H1 (cell line): ENCODE measurements around the gene DNER. TPM values are rescaled to one million over a fixed set of nuclear protein-coding genes. Genes with fewer than 3 reads are reported as not detected.

Experiments used
- CTCF ChIA-PET: fragments of 300-600 bp; sonication (Branson Sonifier 250); formaldehyde crosslinking; loops from one replicate; lab custom pipeline; 2021; ENCODE audit not compliant: partially characterized antibody; lab: Charles Lee
- POLR2A ChIA-PET: fragments of 300-600 bp; sonication (Branson Sonifier 250); formaldehyde crosslinking; loops from one replicate; lab custom pipeline; 2021; ENCODE audit warnings: inconsistent platforms; ENCODE audit not compliant: partially characterized antibody; lab: Charles Lee
- DNase-seq, 2 experiments: peaks; one replicate each; pipeline versions ENCODE4 v3.0.0 to v3.0.0-alpha.2; 2010 to 2022; ENCODE audit warnings: low spot score in 2 of 2, low read depth in 1 of 2, mixed read lengths in 1 of 2
- FAIRE-seq: peaks from 2 replicates; lab custom pipeline; 2011; peaks lifted over from hg19 to GRCh38; lab: Jason Lieb, UNC
- H2AFZ ChIP-seq: 2 replicates; pipeline ENCODE4 v1.8.1; 2012; ENCODE audit warnings: low read length, inconsistent platforms
- H2AK5ac ChIP-seq: 2 replicates; pipeline ENCODE4 v1.6.1; 2013; ENCODE audit warnings: low read depth, low read length
- H2BK120ac ChIP-seq: replicated peaks from 2 replicates; pipeline ENCODE3; 2013; ENCODE audit warnings: low read depth, low read length, inconsistent platforms
- H2BK12ac ChIP-seq: 2 replicates; pipeline ENCODE4 v1.6.1; 2013; ENCODE audit warnings: low read depth, low read length
- H2BK15ac ChIP-seq: 2 replicates; pipeline ENCODE4 v1.6.1; 2013; ENCODE audit warnings: low read length
- H2BK20ac ChIP-seq: 2 replicates; pipeline ENCODE4 v1.6.1; 2013; ENCODE audit warnings: low read length
- H2BK5ac ChIP-seq: 2 replicates; pipeline ENCODE4 v1.6.1; 2013; ENCODE audit warnings: low read depth, low read length
- H3K14ac ChIP-seq: 2 replicates; pipeline ENCODE4 v1.6.1; 2013; ENCODE audit warnings: inconsistent platforms; ENCODE audit not compliant: insufficient read length
- H3K18ac ChIP-seq: 2 replicates; pipeline ENCODE4 v1.6.1; 2013; ENCODE audit warnings: low read length; ENCODE audit errors: extremely low read depth
- H3K23ac ChIP-seq: 2 replicates; pipeline ENCODE4 v1.6.1; 2013; ENCODE audit warnings: inconsistent platforms; ENCODE audit not compliant: insufficient read length
- H3K23me2 ChIP-seq: 2 replicates; pipeline ENCODE4 v1.6.1; 2013; ENCODE audit warnings: low read depth, low read length
- H3K27ac ChIP-seq: 2 replicates; pipeline ENCODE4 v1.6.1; 2011; ENCODE audit warnings: low read depth, low read length, inconsistent platforms
- H3K27me3 ChIP-seq, 4 experiments: replicated peaks in 1 of 4; 1 replicate in 1 of 4; 2 replicates in 3 of 4; pipeline versions ENCODE4 v1.6.1 to v1.8.1; 2011 to 2013; ENCODE audit warnings: low read length in 3 of 4, mild to moderate bottlenecking in 3 of 4, inconsistent platforms in 2 of 4, mixed read lengths in 2 of 4, moderate library complexity in 1 of 4; ENCODE audit not compliant: control insufficient read depth in 3 of 4, insufficient read depth in 3 of 4; ENCODE audit errors: extremely low read depth in 1 of 4
- H3K36me3 ChIP-seq, 4 experiments: 2 replicates each; pipeline versions ENCODE4 v1.6.1 to v1.8.1; 2011 to 2013; ENCODE audit warnings: mild to moderate bottlenecking in 4 of 4, low read length in 3 of 4, moderate library complexity in 2 of 4, control low read depth in 1 of 4, inconsistent platforms in 1 of 4; ENCODE audit not compliant: insufficient read depth in 4 of 4, control insufficient read depth in 2 of 4
- H3K4ac ChIP-seq: replicated peaks from 2 replicates; pipeline ENCODE3; 2013; ENCODE audit warnings: low read length, low read depth, mixed read lengths, inconsistent platforms; ENCODE audit not compliant: insufficient read length
- H3K4me1 ChIP-seq, 4 experiments: replicated peaks in 1 of 4; 1 replicate in 1 of 4; 2 replicates in 3 of 4; pipeline versions ENCODE4 v1.6.1 to v1.8.1; 2011 to 2013; ENCODE audit warnings: low read length in 3 of 4, inconsistent platforms in 2 of 4, mixed read lengths in 1 of 4; ENCODE audit not compliant: insufficient read depth in 4 of 4, control insufficient read depth in 3 of 4
- H3K4me2 ChIP-seq, 2 experiments: 2 replicates each; pipeline versions ENCODE4 v1.6.1 to v1.8.1; 2011 to 2013; ENCODE audit warnings: low read depth in 2 of 2, low read length in 2 of 2, control low read depth in 1 of 2, inconsistent platforms in 1 of 2, mild to moderate bottlenecking in 1 of 2; ENCODE audit not compliant: insufficient read depth in 1 of 2
- H3K4me3 ChIP-seq, 4 experiments: fragments of 200-600, 300-600 bp in 1 of 4; sonication (generic), shearing (Covaris generic), sonication (Bioruptor Twin) in 1 of 4; 2 replicates each; pipeline versions ENCODE4 v1.5.1 to v1.8.1; 2011 to 2016; ENCODE audit warnings: low read length in 4 of 4, low read depth in 3 of 4, control low read depth in 2 of 4, inconsistent platforms in 2 of 4, mild to moderate bottlenecking in 2 of 4, mixed read lengths in 1 of 4, moderate library complexity in 1 of 4; ENCODE audit not compliant: insufficient read depth in 2 of 4; ENCODE audit errors: extremely low read depth in 1 of 4
- H3K56ac ChIP-seq: replicated peaks from 2 replicates; pipeline ENCODE3; 2013; ENCODE audit warnings: low read depth, mild to moderate bottlenecking, mixed read lengths, low read length, inconsistent platforms; ENCODE audit not compliant: insufficient read length
- H3K79me1 ChIP-seq: 2 replicates; pipeline ENCODE4 v1.6.1; 2013; ENCODE audit warnings: low read depth, low read length, control low read depth
- H3K79me2 ChIP-seq, 2 experiments: 2 replicates each; pipeline versions ENCODE4 v1.6.1 to v1.8.1; 2012 to 2013; ENCODE audit warnings: low read length in 2 of 2, mild to moderate bottlenecking in 2 of 2, inconsistent platforms in 1 of 2; ENCODE audit not compliant: insufficient read depth in 2 of 2, control insufficient read depth in 1 of 2
- H3K9ac ChIP-seq, 4 experiments: replicated peaks in 1 of 4; 1 replicate in 1 of 4; 2 replicates in 3 of 4; pipeline versions ENCODE4 v1.6.1 to v1.8.1; 2011 to 2013; ENCODE audit warnings: low read depth in 3 of 4, low read length in 3 of 4, control low read depth in 2 of 4, mild to moderate bottlenecking in 2 of 4, moderate library complexity in 2 of 4, inconsistent platforms in 1 of 4; ENCODE audit errors: extremely low read depth in 1 of 4
- H3K9me3 ChIP-seq, 2 experiments: 2 replicates each; pipeline versions ENCODE4 v1.6.1 to v1.8.1; 2012 to 2013; ENCODE audit warnings: mild to moderate bottlenecking in 2 of 2, moderate library complexity in 2 of 2, control low read depth in 1 of 2, inconsistent platforms in 1 of 2, low read depth in 1 of 2, low read length in 1 of 2, mixed read lengths in 1 of 2; ENCODE audit not compliant: insufficient read depth in 2 of 2
- H4K20me1 ChIP-seq, 2 experiments: replicated peaks in 1 of 2; 2 replicates each; pipeline versions ENCODE3 to v1.8.1; 2011 to 2013; ENCODE audit warnings: inconsistent platforms in 2 of 2, low read length in 2 of 2, mild to moderate bottlenecking in 1 of 2; ENCODE audit not compliant: insufficient read depth in 2 of 2, control insufficient read depth in 1 of 2
- H4K5ac ChIP-seq: 2 replicates; pipeline ENCODE4 v1.6.1; 2013; ENCODE audit warnings: low read length, low read depth, mixed read lengths, inconsistent platforms; ENCODE audit not compliant: insufficient read length
- H4K8ac ChIP-seq: 2 replicates; pipeline ENCODE4 v1.8.0; 2013; ENCODE audit warnings: mild to moderate bottlenecking, moderate library complexity, low read length, inconsistent platforms; ENCODE audit not compliant: insufficient read depth; ENCODE audit errors: extremely low read depth
- H4K91ac ChIP-seq: replicated peaks from 2 replicates; pipeline ENCODE3; 2013; ENCODE audit warnings: low read length, mixed read lengths, inconsistent platforms; ENCODE audit not compliant: insufficient read length
- CBX5 ChIP-seq: fragments of 300-800, 300-1000 bp; sonication (generic); IDR thresholded peaks from 2 replicates; pipeline ENCODE4 v1.7.1; 2016; ENCODE audit warnings: antibody characterized with exemption, low read length, low read depth
- CBX8 ChIP-seq: fragments of 300-800, 300-1000 bp; sonication (generic); IDR thresholded peaks from 2 replicates; pipeline ENCODE4 v1.7.1; 2016; ENCODE audit warnings: low read depth, low read length, borderline replicate concordance
- KDM4A ChIP-seq: IDR thresholded peaks from one replicate; pipeline ENCODE4 v1.7.1; 2012; ENCODE audit warnings: low read depth, mild to moderate bottlenecking, moderate library complexity, low read length, inconsistent platforms; ENCODE audit not compliant: severe bottlenecking
- NANOG ChIP-seq: IDR thresholded peaks from 2 replicates; pipeline ENCODE4 v1.6.1; 2011; ENCODE audit warnings: low read length, low read depth, mild to moderate bottlenecking, inconsistent platforms; ENCODE audit not compliant: insufficient read depth, poor library complexity, severe bottlenecking
- POLR2A ChIP-seq, 2 experiments: IDR thresholded peaks; 1 replicate in 1 of 2; 2 replicates in 1 of 2; pipeline ENCODE4 v1.6.1; 2011; ENCODE audit warnings: low read depth in 2 of 2, low read length in 2 of 2, mild to moderate bottlenecking in 2 of 2; ENCODE audit errors: control extremely low read depth in 1 of 2
- POLR2AphosphoS5 ChIP-seq: IDR thresholded peaks from 2 replicates; pipeline ENCODE4 v1.6.1; 2011; ENCODE audit warnings: low read depth, low read length
- RNF2 ChIP-seq: fragments of 200-900, 300-1000 bp; sonication (generic); IDR thresholded peaks from 2 replicates; pipeline ENCODE4 v1.7.1; 2016; ENCODE audit warnings: borderline replicate concordance, low read depth, mild to moderate bottlenecking, antibody characterized with exemption, low read length; ENCODE audit not compliant: poor library complexity, severe bottlenecking; ENCODE audit errors: missing control alignments
- SIRT6 ChIP-seq: IDR thresholded peaks from one replicate; pipeline ENCODE4 v1.7.1; 2012; ENCODE audit warnings: low read length, inconsistent platforms
- SP4 ChIP-seq: IDR thresholded peaks from 2 replicates; pipeline ENCODE4 v1.6.1; 2012; ENCODE audit warnings: low read length, inconsistent platforms
- SRF ChIP-seq: IDR thresholded peaks from 2 replicates; pipeline ENCODE4 v1.6.1; 2011; ENCODE audit warnings: mild to moderate bottlenecking, low read depth, low read length, moderate library complexity
- TAF1 ChIP-seq: IDR thresholded peaks from 2 replicates; pipeline ENCODE4 v1.6.1; 2011; ENCODE audit warnings: mild to moderate bottlenecking, low read depth, low read length
- YY1 ChIP-seq: IDR thresholded peaks from 2 replicates; pipeline ENCODE4 v1.6.1; 2011; ENCODE audit warnings: low read depth, mild to moderate bottlenecking, low read length
- ZNF274 ChIP-seq: IDR thresholded peaks from 2 replicates; pipeline ENCODE4 v1.7.0; 2012; ENCODE audit warnings: low read length, borderline replicate concordance; ENCODE audit errors: extremely low read depth
- WGBS, 2 experiments: shearing (Covaris generic) in 1 of 2; methylation state at CpG; one replicate each; pipeline versions ENCODE4 v1.1.6 to v1.1.7; 2013 to 2015; ENCODE audit warnings: low lambda C conversion rate in 2 of 2, mixed read lengths in 2 of 2, inconsistent platforms in 1 of 2, low coverage in 1 of 2, missing lambda C conversion rate in 1 of 2; ENCODE audit not compliant: insufficient replicate concordance in 2 of 2, insufficient coverage in 1 of 2, insufficient read length in 1 of 2; ENCODE audit errors: extremely low coverage in 1 of 2, missing lambda C conversion rate in 1 of 2; 5-methylcytosine and 5-hydroxymethylcytosine counted together
- polyA plus RNA-seq, 7 experiments: library from polyadenylated mRNA; depleted of rRNA in 3 of 7; stranded (reverse) in 5 of 7; unstranded in 2 of 7; fragments of >200 nt in 5 of 7; fragments of 200-250 nt in 2 of 7; gene quantifications; 1 replicate in 5 of 7; 2 replicates in 1 of 7; 4 replicates in 1 of 7; pipeline versions ENCODE4 v1.2.1 to v1.2.3, GENCODE V29; 2011 to 2013; ENCODE audit warnings: missing spikeins in 2 of 7, mixed read lengths in 2 of 7
- total RNA-seq: library from RNA; stranded (reverse); fragmentation: NEBNext Ultra II Directional; extraction: Animal tissue kit (Norgen Biotek cat#: 25700); gene quantifications from 2 replicates; pipeline ENCODE4 v1.2.1, GENCODE V29; 2021
- TF ChIP-seq, protein P1 (sequence below): IDR thresholded peaks from 2 replicates; pipeline ENCODE4 v1.6.1; 2012; ENCODE audit warnings: inconsistent platforms
- TF ChIP-seq, protein P2 (sequence below): IDR thresholded peaks from 2 replicates; pipeline ENCODE4 v1.6.1; 2012; ENCODE audit warnings: inconsistent platforms

The DNER gene
- total and polyA plus RNA-seq, 2 of the 8 experiments (the other 6 are each of a cell fraction or from before 2014, with no cell fraction given), result 6.8 to 16.3 TPM

DNA sequence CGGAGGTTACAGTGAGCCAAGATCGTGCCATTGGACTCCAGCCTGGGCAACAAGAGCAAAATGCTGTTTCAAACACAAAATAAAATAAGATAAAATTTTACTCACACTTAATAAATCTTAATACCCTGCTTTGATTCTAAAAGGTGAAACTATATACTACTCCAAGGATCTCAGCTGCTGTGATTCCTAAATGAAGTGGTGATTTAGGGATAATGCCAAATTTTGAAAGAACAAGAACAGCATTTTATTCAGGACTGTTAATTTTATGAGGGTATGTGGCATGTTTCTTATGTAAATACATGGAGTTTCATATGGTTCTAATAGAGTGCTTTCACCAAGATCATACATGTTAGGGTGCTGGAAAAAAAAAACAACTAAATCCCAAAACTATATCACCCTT lies 243.6 kb downstream of the DNER start:
- H2BK120ac ChIP-seq, result no peak overlapping the region
- no peaks in the 10 kb centered on the region for H3K79me1 ChIP-seq
- H2AK5ac ChIP-seq, result no peak overlapping the region
- 97% methylated on average over 2 of the region's 2 CpGs; no CpG with 5 or more reads in 1 of the 2 experiments for WGBS, 2 experiments
- H3K4me3 ChIP-seq, result no peak overlapping the region
- FAIRE-seq (no peak), DNase-seq (no peak)
- no peak overlapping the region for H3K56ac ChIP-seq
- H3K36me3 ChIP-seq, result no peaks in the 10 kb centered on the region
- H3K23ac ChIP-seq, result no peak overlapping the region
- H2AFZ ChIP-seq, result no peak overlapping the region
- CTCF ChIA-PET, result no interaction called here
- H2BK12ac ChIP-seq, result no peak overlapping the region
- no peak overlapping the region for H3K18ac ChIP-seq
- peaks cover 0 to 11% (median 3%) of the 10 kb centered on the region in 4 experiments; a peak in 2 of 7 replicates for H3K4me1 ChIP-seq
- H3K23me2 ChIP-seq, result no peaks in the 10 kb centered on the region
- no peak overlapping the region for H4K91ac ChIP-seq
- POLR2A ChIA-PET, result no interaction called here
- no peak overlapping the region for H3K27ac ChIP-seq
- no peaks in the 10 kb centered on the region for H4K20me1 ChIP-seq
- no peak overlapping the region for H3K14ac ChIP-seq
- H3K4me2 ChIP-seq, result no peak overlapping the region
- no peak overlapping the region for H2BK15ac ChIP-seq
- no peak overlapping the region for H3K4ac ChIP-seq
- H2BK20ac ChIP-seq, result no peak overlapping the region
- H3K9ac ChIP-seq, result no peak overlapping the region
- no peak overlapping the region for H4K8ac ChIP-seq
- no peaks in the 10 kb centered on the region for H3K27me3 ChIP-seq
- no peaks in the 10 kb centered on the region for H3K9me3 ChIP-seq
- no peaks in the 10 kb centered on the region for H3K79me2 ChIP-seq
- H4K5ac ChIP-seq, result no peak overlapping the region
- no peak overlapping the region for H2BK5ac ChIP-seq
- no peak for TF ChIP-seq POLR2A (IDR thresholded peaks at IDR 0.05; ENCODE audit: control extremely low read depth in 1 of 2, low read depth in 2 of 2, low read length in 2 of 2)
- no peak for TF ChIP-seq TAF1
- TF ChIP-seq CBX8, result no peak
- TF ChIP-seq SIRT6, result no peak
- no peak for TF ChIP-seq YY1
- no peak for TF ChIP-seq CBX5
- no peak for TF ChIP-seq SRF
- no peak for TF ChIP-seq KDM4A
- no peak for TF ChIP-seq POLR2AphosphoS5
- no peak for TF ChIP-seq ZNF274
- no peak for TF ChIP-seq RNF2
- no peak for TF ChIP-seq NANOG
- TF ChIP-seq, protein P1, sequence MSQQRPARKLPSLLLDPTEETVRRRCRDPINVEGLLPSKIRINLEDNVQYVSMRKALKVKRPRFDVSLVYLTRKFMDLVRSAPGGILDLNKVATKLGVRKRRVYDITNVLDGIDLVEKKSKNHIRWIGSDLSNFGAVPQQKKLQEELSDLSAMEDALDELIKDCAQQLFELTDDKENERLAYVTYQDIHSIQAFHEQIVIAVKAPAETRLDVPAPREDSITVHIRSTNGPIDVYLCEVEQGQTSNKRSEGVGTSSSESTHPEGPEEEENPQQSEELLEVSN, result no peak
- TF ChIP-seq, protein P2, sequence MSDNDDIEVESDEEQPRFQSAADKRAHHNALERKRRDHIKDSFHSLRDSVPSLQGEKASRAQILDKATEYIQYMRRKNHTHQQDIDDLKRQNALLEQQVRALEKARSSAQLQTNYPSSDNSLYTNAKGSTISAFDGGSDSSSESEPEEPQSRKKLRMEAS, result no peak
- TF ChIP-seq SP4, result no peak
